GM12878 (cell line): ENCODE results near the gene HIGD2B. TPM values are rescaled to one million over a fixed set of nuclear protein-coding genes. Genes with fewer than 3 reads are reported as not detected.

ENCODE experiments used
- ATAC-seq: fragments of 200-7000 bp; cut with Tn5 transposase; 3 replicates; pipeline ENCODE4 v1.9.1; 2020; ENCODE audit warnings: mild to moderate bottlenecking, moderate library complexity
- BruUV-seq: library from RNA; stranded (reverse); fragments of 400-500 nt; replicated peaks from 2 replicates; lab custom pipeline; 2021; lab: Mats Ljungman, UMichigan
- CTCF ChIA-PET: fragments of 300-600 bp; sonication (Branson Sonifier 250); formaldehyde crosslinking; extraction: SDS; loops from one replicate; lab custom pipeline; 2021; ENCODE audit warnings: inconsistent platforms; lab: Yijun Ruan, JAX
- POLR2A ChIA-PET: fragments of 350-600 bp; formaldehyde crosslinking; extraction: SDS; loops from one replicate; lab custom pipeline; 2021; ENCODE audit warnings: inconsistent platforms; lab: Charles Lee
- RAD21 ChIA-PET: fragments of 300-600 bp; sonication (Branson Sonifier 250); formaldehyde crosslinking; loops from one replicate; lab custom pipeline; 2023; ENCODE audit warnings: antibody characterized with exemption; ENCODE audit not compliant: unreplicated experiment; lab: Charles Lee
- SMC1A ChIA-PET: fragments of 300-600 bp; sonication (Branson Sonifier 250); formaldehyde crosslinking; loops from one replicate; lab custom pipeline; 2023; ENCODE audit not compliant: unreplicated experiment, uncharacterized antibody; lab: Charles Lee
- DNase-seq: peaks from one replicate; pipeline ENCODE4 v3.0.0-alpha.2; 2011; ENCODE audit warnings: low read depth, low spot score
- FAIRE-seq: peaks from 3 replicates; lab custom pipeline; 2011; peaks lifted over from hg19 to GRCh38; lab: Jason Lieb, UNC
- H2AFZ ChIP-seq: 2 replicates; pipeline ENCODE4 v1.6.0; 2011; ENCODE audit warnings: low read depth, low read length, control low read depth; ENCODE audit not compliant: control insufficient read depth
- H3K27ac ChIP-seq: 2 replicates; pipeline ENCODE4 v1.5.1; 2011; ENCODE audit warnings: control low read depth; ENCODE audit not compliant: control insufficient read depth, insufficient read depth
- H3K27me3 ChIP-seq, 2 experiments: replicated peaks in 1 of 2; 2 replicates each; pipeline versions ENCODE4 v1.6.0 to v1.6.1; 2011; ENCODE audit warnings: low read length in 1 of 2; ENCODE audit not compliant: control insufficient read depth in 2 of 2, insufficient read depth in 2 of 2
- H3K36me3 ChIP-seq, 2 experiments: 2 replicates each; pipeline ENCODE4 v1.5.1; 2011; ENCODE audit warnings: low read length in 1 of 2; ENCODE audit not compliant: control insufficient read depth in 2 of 2, insufficient read depth in 2 of 2
- H3K4me1 ChIP-seq: 2 replicates; pipeline ENCODE4 v1.6.1; 2011; ENCODE audit warnings: mild to moderate bottlenecking, low read length, moderate library complexity, mixed read lengths; ENCODE audit not compliant: control insufficient read depth, insufficient read depth
- H3K4me2 ChIP-seq: 2 replicates; pipeline ENCODE4 v1.6.0; 2011; ENCODE audit warnings: control low read depth; ENCODE audit not compliant: control insufficient read depth, insufficient read depth
- H3K4me3 ChIP-seq: fragments of 200-600 bp; sonication (generic); 2 replicates; pipeline ENCODE4 v1.5.1; 2016
- H3K79me2 ChIP-seq: 2 replicates; pipeline ENCODE4 v1.6.0; 2011; ENCODE audit warnings: low read length; ENCODE audit not compliant: control insufficient read depth, insufficient read depth
- H3K9ac ChIP-seq: 2 replicates; pipeline ENCODE4 v1.8.0; 2011; ENCODE audit warnings: low read length, control low read depth, mixed read lengths; ENCODE audit not compliant: control insufficient read depth, insufficient read depth
- H3K9me3 ChIP-seq: replicated peaks from 3 replicates; pipeline ENCODE4 v1.5.1; 2011; ENCODE audit warnings: mild to moderate bottlenecking, low read length; ENCODE audit not compliant: control insufficient read depth, insufficient read depth
- H4K20me1 ChIP-seq: 2 replicates; pipeline ENCODE4 v1.6.0; 2011; ENCODE audit not compliant: control insufficient read depth, insufficient read depth
- BHLHE40 ChIP-seq, 2 experiments: fragments of 450-650 bp in 1 of 2; IDR thresholded peaks; 2 replicates each; pipeline ENCODE4 v1.6.1; 2011 to 2017; ENCODE audit warnings: low read depth in 2 of 2, borderline replicate concordance in 1 of 2, improper control_type of control experiment in 1 of 2, low read length in 1 of 2, mild to moderate bottlenecking in 1 of 2
- CHD2 ChIP-seq: IDR thresholded peaks from 2 replicates; pipeline ENCODE4 v1.6.1; 2011; ENCODE audit warnings: low read depth, low read length, improper control_type of control experiment, borderline replicate concordance
- CTCF ChIP-seq, 3 experiments: IDR thresholded peaks in 2 of 3; conservative IDR thresholded peaks in 1 of 3; 2 replicates each; pipeline ENCODE4 v1.5.1; 2011; ENCODE audit warnings: low read depth in 3 of 3, low read length in 3 of 3, mild to moderate bottlenecking in 3 of 3, control low read depth in 2 of 3, moderate library complexity in 2 of 3, inconsistent platforms in 1 of 3, mixed read lengths in 1 of 3; ENCODE audit not compliant: control insufficient read depth in 2 of 3, insufficient read depth in 1 of 3; ENCODE audit errors: extremely low read depth in 1 of 3
- EGR1 ChIP-seq, 2 experiments: IDR thresholded peaks; 1 replicate in 1 of 2; 2 replicates in 1 of 2; pipeline ENCODE4 v1.6.1; 2011 to 2012; ENCODE audit warnings: low read depth in 2 of 2, low read length in 2 of 2, borderline replicate concordance in 1 of 2, mild to moderate bottlenecking in 1 of 2, moderate library complexity in 1 of 2
- ETV6 ChIP-seq, 2 experiments: fragments of 450-650 bp in 1 of 2; IDR thresholded peaks in 1 of 2; conservative IDR thresholded peaks in 1 of 2; 2 replicates each; pipeline ENCODE4 v1.6.1; 2014; ENCODE audit warnings: antibody characterized with exemption in 1 of 2, borderline replicate concordance in 1 of 2, low read depth in 1 of 2, mild to moderate bottlenecking in 1 of 2, moderate library complexity in 1 of 2
- GATAD2B ChIP-seq: fragments of 450-650 bp; conservative IDR thresholded peaks from 2 replicates; pipeline ENCODE4 v1.6.1; 2017; ENCODE audit warnings: low read depth, mild to moderate bottlenecking, moderate library complexity
- IRF5 ChIP-seq: fragments of 450-650 bp; IDR thresholded peaks from 2 replicates; pipeline ENCODE4 v1.6.1; 2017; ENCODE audit warnings: borderline replicate concordance
- LARP7 ChIP-seq: fragments of 450-650 bp; IDR thresholded peaks from 2 replicates; pipeline ENCODE4 v1.6.1; 2017; ENCODE audit warnings: mild to moderate bottlenecking
- MEF2A ChIP-seq: IDR thresholded peaks from 2 replicates; pipeline ENCODE4 v1.6.1; 2011; ENCODE audit warnings: low read depth, mild to moderate bottlenecking, low read length, moderate library complexity; ENCODE audit not compliant: insufficient read depth
- MLLT1 ChIP-seq: fragments of 450-650 bp; IDR thresholded peaks from 2 replicates; pipeline ENCODE4 v1.6.1; 2016; ENCODE audit warnings: mild to moderate bottlenecking
- SRF ChIP-seq, 2 experiments: IDR thresholded peaks; 2 replicates each; pipeline ENCODE4 v1.6.1; 2011; ENCODE audit warnings: low read depth in 2 of 2, low read length in 2 of 2, mild to moderate bottlenecking in 1 of 2, moderate library complexity in 1 of 2
- STAT1 ChIP-seq: fragments of 450-650 bp; conservative IDR thresholded peaks from 2 replicates; pipeline ENCODE4 v1.6.1; 2014; ENCODE audit warnings: antibody characterized with exemption, mild to moderate bottlenecking
- SUZ12 ChIP-seq: fragments of 200-600 bp; sonication (generic); IDR thresholded peaks from one replicate; pipeline ENCODE4 v1.6.1; 2018; ENCODE audit warnings: antibody characterized with exemption, mild to moderate bottlenecking; ENCODE audit not compliant: unreplicated experiment
- ZBED1 ChIP-seq: IDR thresholded peaks from 2 replicates; pipeline ENCODE4 v1.6.1; 2016; ENCODE audit warnings: borderline replicate concordance
- ZNF622 ChIP-seq: fragments of 450-650 bp; IDR thresholded peaks from 2 replicates; pipeline ENCODE4 v1.6.1; 2017; ENCODE audit warnings: mild to moderate bottlenecking, inconsistent platforms
- WGBS: methylation state at CpG from one replicate; pipeline ENCODE4 v1.1.6; 2016; ENCODE audit warnings: low lambda C conversion rate; ENCODE audit not compliant: insufficient replicate concordance, insufficient coverage; ENCODE audit errors: missing lambda C conversion rate; 5-methylcytosine and 5-hydroxymethylcytosine counted together
- in situ Hi-C: fragments of 300-500 bp; cut with MboI; formaldehyde crosslinking; loops from 9 replicates; pipeline ENCODE4 v1.14.3; 2018; ENCODE audit warnings: mixed read lengths
- intact Hi-C: fragments of 100-400 bp; cut with micrococcal nuclease; formaldehyde crosslinking; loops from one replicate; pipeline ENCODE4 v1.14.2; 2022; ENCODE audit not compliant: unreplicated experiment
- polyA plus RNA-seq, 11 experiments: library from polyadenylated mRNA; depleted of rRNA in 4 of 11; unstranded in 6 of 11; stranded (reverse) in 5 of 11; fragments of >200 nt; fragmentation: Nextera tagmentation in 4 of 11; fragmentation: Illumina TruSeq in 1 of 11; extraction: Ambion mirVana in 4 of 11; extraction: Trizol in 1 of 11; gene quantifications; 1 replicate in 1 of 11; 2 replicates in 10 of 11; pipeline versions ENCODE4 v1.2.1 to v1.2.3, GENCODE V29; 2011 to 2016; ENCODE audit warnings: inconsistent platforms in 2 of 11, missing spikeins in 2 of 11, low read depth in 1 of 11
- total RNA-seq, 4 experiments: library from RNA; depleted of rRNA in 3 of 4; stranded (reverse); fragments of >200 nt in 3 of 4; fragmentation: Illumina TruSeq in 1 of 4; extraction: Trizol in 1 of 4; gene quantifications; 2 replicates each; pipeline versions ENCODE4 v1.2.1 to v1.2.3, GENCODE V29; 2013 to 2021

Gene HIGD2B
- total and polyA plus RNA-seq, 10 of the 15 experiments (the other 5 are each of a cell fraction or from before 2014, with no cell fraction given) = 0.10 to 0.56 TPM; not detected in 8

- peak; percentile 67; the same call in 1 of the 2 replicates for TF ChIP-seq MLLT1
- TF ChIP-seq, all 136 proteins: peak for 53
Measured at GRCh38 chr15:72685925-72686794, at the start of gene HIGD2B, which contains the start of gene BBS4 (continued).

- H3K36me3 ChIP-seq = peaks cover 5 to 26% of the 10 kb centered on the region in 2 experiments; a peak in 3 of 4 replicates
- intact Hi-C loops = no loop called here
- no peak overlapping the region for H3K4me2 ChIP-seq
- BruUV-seq = no TSS peak
- ChIA-PET POLR2A (no interaction called here), RAD21 (interaction anchor here (1.1 to 1.2 kb wide), 2 partner anchors 13 to 35 kb away, joined by 3 read pairs; no protein-coding TSS in a partner anchor), CTCF (interaction anchor here (1.2 to 7.0 kb wide), 2 partner anchors 12 to 62 kb away, joined by 3 to 46 read pairs; no protein-coding TSS in a partner anchor), SMC1A (interaction anchor here (2.8 kb wide), 1 partner anchor 13 kb away, joined by 18 read pairs; no protein-coding TSS in a partner anchor)
- no peaks in the 10 kb centered on the region for H3K27me3 ChIP-seq
- H3K27ac ChIP-seq = no peak overlapping the region
- ATAC-seq (no peak), FAIRE-seq (no peak), DNase-seq (no peak)
- no peaks in the 10 kb centered on the region for H3K79me2 ChIP-seq
- 100% methylated on average over 2 of the region's 2 CpGs for WGBS
- H3K4me3 ChIP-seq = no peak overlapping the region
- no peaks in the 10 kb centered on the region for H3K9me3 ChIP-seq
- no peak overlapping the region for H2AFZ ChIP-seq
- no peak overlapping the region for H3K9ac ChIP-seq
- H3K4me1 ChIP-seq = peaks cover 10% of the 10 kb centered on the region
- no peaks in the 10 kb centered on the region for H4K20me1 ChIP-seq
- in situ Hi-C loops = no loop called here
- no peak for TF ChIP-seq ETV6 (conservative IDR thresholded peaks at IDR 0.05 in 1 of 2, IDR thresholded peaks at IDR 0.05 in 1 of 2; ENCODE audit: borderline replicate concordance in 1 of 2, low read depth in 1 of 2)
- TF ChIP-seq ZBED1 = no peak
- TF ChIP-seq LARP7 = no peak
- TF ChIP-seq SUZ12 = no peak
- TF ChIP-seq EGR1 (IDR thresholded peaks at IDR 0.05; ENCODE audit: borderline replicate concordance in 1 of 2, low read depth in 2 of 2, low read length in 2 of 2) = no peak
- TF ChIP-seq CTCF (IDR thresholded peaks at IDR 0.05 in 2 of 3, conservative IDR thresholded peaks at IDR 0.05 in 1 of 3; ENCODE audit: control insufficient read depth in 2 of 3, extremely low read depth in 1 of 3, insufficient read depth in 1 of 3, low read depth in 3 of 3, low read length in 3 of 3) = no peak
- no peak for TF ChIP-seq SRF (IDR thresholded peaks at IDR 0.05; ENCODE audit: low read depth in 2 of 2, low read length in 2 of 2)
- TF ChIP-seq GATAD2B = no peak
- no peak for TF ChIP-seq CHD2
- no peak for TF ChIP-seq BHLHE40 (IDR thresholded peaks at IDR 0.05; ENCODE audit: borderline replicate concordance in 1 of 2, low read depth in 2 of 2, low read length in 1 of 2)
- TF ChIP-seq IRF5 = no peak
- no peak for TF ChIP-seq MEF2A
- no peak for TF ChIP-seq ZNF622
- TF ChIP-seq STAT1 = no peak
Measured at GRCh38 chr15:72735111-72735510, 49.1 kb upstream of the HIGD2B start.
